ENCODE data around the gene TRIM46. TPM values are rescaled to one million over a fixed set of nuclear protein-coding genes. Genes with fewer than 3 reads are reported as not detected.

Gene TRIM46
- total and polyA plus RNA-seq, 9 of the 15 experiments (the other 6 are each of a cell fraction or from before 2014, with no cell fraction given) = 0.05 to 0.60 (median 0.16) TPM; not detected in 3

- TF ChIP-seq, protein P1, sequence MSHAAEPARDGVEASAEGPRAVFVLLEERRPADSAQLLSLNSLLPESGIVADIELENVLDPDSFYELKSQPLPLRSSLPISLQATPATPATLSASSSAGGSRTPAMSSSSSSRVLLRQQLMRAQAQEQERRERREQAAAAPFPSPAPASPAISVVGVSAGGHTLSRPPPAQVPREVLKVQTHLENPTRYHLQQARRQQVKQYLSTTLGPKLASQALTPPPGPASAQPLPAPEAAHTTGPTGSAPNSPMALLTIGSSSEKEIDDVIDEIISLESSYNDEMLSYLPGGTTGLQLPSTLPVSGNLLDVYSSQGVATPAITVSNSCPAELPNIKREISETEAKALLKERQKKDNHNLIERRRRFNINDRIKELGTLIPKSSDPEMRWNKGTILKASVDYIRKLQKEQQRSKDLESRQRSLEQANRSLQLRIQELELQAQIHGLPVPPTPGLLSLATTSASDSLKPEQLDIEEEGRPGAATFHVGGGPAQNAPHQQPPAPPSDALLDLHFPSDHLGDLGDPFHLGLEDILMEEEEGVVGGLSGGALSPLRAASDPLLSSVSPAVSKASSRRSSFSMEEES (CRISPR knock-in tag; IDR thresholded peaks at IDR 0.05) = peak; percentile 99
- TF ChIP-seq SETDB1 (IDR thresholded peaks at IDR 0.05; ENCODE audit: low read length) = no peak
- TF ChIP-seq POLR2A (conservative IDR thresholded peaks at IDR 0.05) = no peak
- no peak for TF ChIP-seq PHB (CRISPR knock-in tag; IDR thresholded peaks at IDR 0.05)
- TF ChIP-seq RNF2 (IDR thresholded peaks at IDR 0.05) = no peak
- TF ChIP-seq PRPF4 (IDR thresholded peaks at IDR 0.05; ENCODE audit: insufficient read depth, low read depth, low read length, poor library complexity, severe bottlenecking) = no peak
- TF ChIP-seq, protein P2, sequence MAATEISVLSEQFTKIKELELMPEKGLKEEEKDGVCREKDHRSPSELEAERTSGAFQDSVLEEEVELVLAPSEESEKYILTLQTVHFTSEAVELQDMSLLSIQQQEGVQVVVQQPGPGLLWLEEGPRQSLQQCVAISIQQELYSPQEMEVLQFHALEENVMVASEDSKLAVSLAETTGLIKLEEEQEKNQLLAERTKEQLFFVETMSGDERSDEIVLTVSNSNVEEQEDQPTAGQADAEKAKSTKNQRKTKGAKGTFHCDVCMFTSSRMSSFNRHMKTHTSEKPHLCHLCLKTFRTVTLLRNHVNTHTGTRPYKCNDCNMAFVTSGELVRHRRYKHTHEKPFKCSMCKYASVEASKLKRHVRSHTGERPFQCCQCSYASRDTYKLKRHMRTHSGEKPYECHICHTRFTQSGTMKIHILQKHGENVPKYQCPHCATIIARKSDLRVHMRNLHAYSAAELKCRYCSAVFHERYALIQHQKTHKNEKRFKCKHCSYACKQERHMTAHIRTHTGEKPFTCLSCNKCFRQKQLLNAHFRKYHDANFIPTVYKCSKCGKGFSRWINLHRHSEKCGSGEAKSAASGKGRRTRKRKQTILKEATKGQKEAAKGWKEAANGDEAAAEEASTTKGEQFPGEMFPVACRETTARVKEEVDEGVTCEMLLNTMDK (IDR thresholded peaks at IDR 0.05; ENCODE audit: borderline replicate concordance, insufficient read depth, low read depth, low read length, poor library complexity, severe bottlenecking) = no peak
- 0 out of 2 replicates have a peak, but pooled peaks have one; percentile 24 for TF ChIP-seq CEBPB (tag; IDR thresholded peaks at IDR 0.05)
- no peak for TF ChIP-seq HDGF (IDR thresholded peaks at IDR 0.05)
- TF ChIP-seq SPI1 (IDR thresholded peaks at IDR 0.05; ENCODE audit: borderline replicate concordance, low read depth, low read length) = 0 out of 2 replicates have a peak, but pooled peaks have one; percentile 11
- TF ChIP-seq, protein P3, sequence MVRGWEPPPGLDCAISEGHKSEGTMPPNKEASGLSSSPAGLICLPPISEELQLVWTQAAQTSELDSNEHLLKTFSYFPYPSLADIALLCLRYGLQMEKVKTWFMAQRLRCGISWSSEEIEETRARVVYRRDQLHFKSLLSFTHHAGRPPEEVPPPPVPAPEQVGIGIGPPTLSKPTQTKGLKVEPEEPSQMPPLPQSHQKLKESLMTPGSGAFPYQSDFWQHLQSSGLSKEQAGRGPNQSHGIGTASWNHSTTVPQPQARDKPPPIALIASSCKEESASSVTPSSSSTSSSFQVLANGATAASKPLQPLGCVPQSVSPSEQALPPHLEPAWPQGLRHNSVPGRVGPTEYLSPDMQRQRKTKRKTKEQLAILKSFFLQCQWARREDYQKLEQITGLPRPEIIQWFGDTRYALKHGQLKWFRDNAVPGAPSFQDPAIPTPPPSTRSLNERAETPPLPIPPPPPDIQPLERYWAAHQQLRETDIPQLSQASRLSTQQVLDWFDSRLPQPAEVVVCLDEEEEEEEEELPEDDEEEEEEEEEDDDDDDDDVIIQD (CRISPR knock-in tag; IDR thresholded peaks at IDR 0.05) = no peak
- TF ChIP-seq, protein P4, sequence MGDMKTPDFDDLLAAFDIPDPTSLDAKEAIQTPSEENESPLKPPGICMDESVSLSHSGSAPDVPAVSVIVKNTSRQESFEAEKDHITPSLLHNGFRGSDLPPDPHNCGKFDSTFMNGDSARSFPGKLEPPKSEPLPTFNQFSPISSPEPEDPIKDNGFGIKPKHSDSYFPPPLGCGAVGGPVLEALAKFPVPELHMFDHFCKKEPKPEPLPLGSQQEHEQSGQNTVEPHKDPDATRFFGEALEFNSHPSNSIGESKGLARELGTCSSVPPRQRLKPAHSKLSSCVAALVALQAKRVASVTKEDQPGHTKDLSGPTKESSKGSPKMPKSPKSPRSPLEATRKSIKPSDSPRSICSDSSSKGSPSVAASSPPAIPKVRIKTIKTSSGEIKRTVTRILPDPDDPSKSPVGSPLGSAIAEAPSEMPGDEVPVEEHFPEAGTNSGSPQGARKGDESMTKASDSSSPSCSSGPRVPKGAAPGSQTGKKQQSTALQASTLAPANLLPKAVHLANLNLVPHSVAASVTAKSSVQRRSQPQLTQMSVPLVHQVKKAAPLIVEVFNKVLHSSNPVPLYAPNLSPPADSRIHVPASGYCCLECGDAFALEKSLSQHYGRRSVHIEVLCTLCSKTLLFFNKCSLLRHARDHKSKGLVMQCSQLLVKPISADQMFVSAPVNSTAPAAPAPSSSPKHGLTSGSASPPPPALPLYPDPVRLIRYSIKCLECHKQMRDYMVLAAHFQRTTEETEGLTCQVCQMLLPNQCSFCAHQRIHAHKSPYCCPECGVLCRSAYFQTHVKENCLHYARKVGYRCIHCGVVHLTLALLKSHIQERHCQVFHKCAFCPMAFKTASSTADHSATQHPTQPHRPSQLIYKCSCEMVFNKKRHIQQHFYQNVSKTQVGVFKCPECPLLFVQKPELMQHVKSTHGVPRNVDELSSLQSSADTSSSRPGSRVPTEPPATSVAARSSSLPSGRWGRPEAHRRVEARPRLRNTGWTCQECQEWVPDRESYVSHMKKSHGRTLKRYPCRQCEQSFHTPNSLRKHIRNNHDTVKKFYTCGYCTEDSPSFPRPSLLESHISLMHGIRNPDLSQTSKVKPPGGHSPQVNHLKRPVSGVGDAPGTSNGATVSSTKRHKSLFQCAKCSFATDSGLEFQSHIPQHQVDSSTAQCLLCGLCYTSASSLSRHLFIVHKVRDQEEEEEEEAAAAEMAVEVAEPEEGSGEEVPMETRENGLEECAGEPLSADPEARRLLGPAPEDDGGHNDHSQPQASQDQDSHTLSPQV (IDR thresholded peaks at IDR 0.05) = no peak
- no peak for TF ChIP-seq CEBPG (CRISPR knock-in tag; IDR thresholded peaks at IDR 0.05)
- peak in 1 of 2 experiments; percentile 59; a peak in 1 of 4 replicates for TF ChIP-seq CEBPG (tag; conservative IDR thresholded peaks at IDR 0.05 in 1 of 2, IDR thresholded peaks at IDR 0.05 in 1 of 2)
- no peak for TF ChIP-seq STAT5A (IDR thresholded peaks at IDR 0.05; ENCODE audit: borderline replicate concordance, low read length)
- TF ChIP-seq GATAD2B (IDR thresholded peaks at IDR 0.05; ENCODE audit: borderline replicate concordance) = no peak
- no peak for TF ChIP-seq ZNF217 (CRISPR knock-in tag; IDR thresholded peaks at IDR 0.05)
- TF ChIP-seq PCBP2 (IDR thresholded peaks at IDR 0.05; ENCODE audit: low read depth, low read length, poor library complexity, severe bottlenecking) = no peak
Observed at GRCh38 chr1:155218854-155219591, 45.4 kb downstream of the TRIM46 start (continued).
